H9 (cell line): ENCODE results near the gene PLEKHA5. TPM values are rescaled to one million over a fixed set of nuclear protein-coding genes. Genes with fewer than 3 reads are reported as not detected.

Source experiments
- DNase-seq: peaks from one replicate; pipeline ENCODE4 v3.0.0-alpha.2; 2017
- H2AFZ ChIP-seq: one replicate; pipeline ENCODE4 v1.6.1; 2013; ENCODE audit warnings: mild to moderate bottlenecking, low read length, control low read depth, moderate library complexity
- H2AK5ac ChIP-seq: 2 replicates; pipeline ENCODE4 v1.6.1; 2013; ENCODE audit warnings: low read length, control low read depth, mixed read lengths; ENCODE audit not compliant: insufficient read length
- H2BK120ac ChIP-seq: one replicate; pipeline ENCODE4 v1.6.1; 2013; ENCODE audit warnings: low read depth, mild to moderate bottlenecking, low read length, control low read depth, inconsistent platforms; ENCODE audit not compliant: poor library complexity, severe bottlenecking
- H2BK12ac ChIP-seq: 2 replicates; pipeline ENCODE4 v1.6.1; 2013; ENCODE audit warnings: low read length, control low read depth, mixed read lengths, low read depth; ENCODE audit not compliant: insufficient read length
- H2BK15ac ChIP-seq: 2 replicates; pipeline ENCODE4 v1.6.1; 2013; ENCODE audit warnings: low read depth, low read length, control low read depth
- H2BK20ac ChIP-seq: one replicate; pipeline ENCODE4 v1.6.1; 2013; ENCODE audit warnings: low read depth, mild to moderate bottlenecking, low read length, control low read depth, inconsistent platforms; ENCODE audit not compliant: poor library complexity, severe bottlenecking
- H2BK5ac ChIP-seq: 2 replicates; pipeline ENCODE4 v1.6.1; 2013; ENCODE audit warnings: low read length, control low read depth, mixed read lengths; ENCODE audit not compliant: insufficient read length
- H3K14ac ChIP-seq: 2 replicates; pipeline ENCODE4 v1.6.1; 2013; ENCODE audit warnings: low read length, control low read depth; ENCODE audit not compliant: insufficient read depth
- H3K18ac ChIP-seq: 2 replicates; pipeline ENCODE4 v1.6.1; 2013; ENCODE audit warnings: low read depth, mild to moderate bottlenecking, mixed read lengths, low read length, control low read depth; ENCODE audit not compliant: insufficient read length
- H3K23ac ChIP-seq: 2 replicates; pipeline ENCODE4 v1.6.1; 2013; ENCODE audit warnings: low read length, control low read depth, mixed read lengths, low read depth; ENCODE audit not compliant: insufficient read length
- H3K23me2 ChIP-seq: 2 replicates; pipeline ENCODE4 v1.6.1; 2013; ENCODE audit warnings: low read depth, mild to moderate bottlenecking, mixed read lengths, low read length, control low read depth; ENCODE audit not compliant: insufficient read length, poor library complexity, severe bottlenecking
- H3K27ac ChIP-seq: 2 replicates; pipeline ENCODE4 v1.5.1; 2013; ENCODE audit warnings: low read length, control low read depth, mixed read lengths, low read depth; ENCODE audit not compliant: insufficient read length
- H3K27me3 ChIP-seq: 2 replicates; pipeline ENCODE4 v1.6.1; 2013; ENCODE audit warnings: low read length, control low read depth, inconsistent platforms; ENCODE audit not compliant: insufficient read depth
- H3K4ac ChIP-seq: 2 replicates; pipeline ENCODE4 v1.6.1; 2013; ENCODE audit warnings: low read depth, mild to moderate bottlenecking, control low read depth, inconsistent platforms, low read length, moderate library complexity
- H3K4me1 ChIP-seq: 2 replicates; pipeline ENCODE4 v1.6.1; 2013; ENCODE audit warnings: low read length, control low read depth, inconsistent platforms; ENCODE audit not compliant: insufficient read depth
- H3K4me2 ChIP-seq: 2 replicates; pipeline ENCODE4 v1.6.1; 2013; ENCODE audit warnings: low read length, control low read depth, mixed read lengths; ENCODE audit not compliant: insufficient read length, insufficient read depth
- H3K56ac ChIP-seq: 2 replicates; pipeline ENCODE4 v1.6.1; 2013; ENCODE audit warnings: low read depth, mild to moderate bottlenecking, mixed read lengths, low read length, control low read depth; ENCODE audit not compliant: insufficient read length
- H3K79me1 ChIP-seq: 2 replicates; pipeline ENCODE4 v1.6.1; 2013; ENCODE audit warnings: low read depth, mild to moderate bottlenecking, moderate library complexity, low read length, control low read depth, inconsistent platforms; ENCODE audit not compliant: insufficient read depth, poor library complexity, severe bottlenecking
- H3K79me2 ChIP-seq: 2 replicates; pipeline ENCODE4 v1.6.1; 2013; ENCODE audit warnings: low read length, control low read depth, inconsistent platforms; ENCODE audit not compliant: insufficient read depth
- H3K9ac ChIP-seq: 2 replicates; pipeline ENCODE4 v1.6.1; 2013; ENCODE audit warnings: low read length, control low read depth, mixed read lengths; ENCODE audit not compliant: insufficient read length; ENCODE audit errors: extremely low read depth
- H3K9me3 ChIP-seq: one replicate; pipeline ENCODE4 v1.6.1; 2013; ENCODE audit warnings: low read depth, low read length, inconsistent platforms; ENCODE audit not compliant: control insufficient read depth
- H3T11ph ChIP-seq: one replicate; pipeline ENCODE4 v1.6.1; 2013; ENCODE audit warnings: mild to moderate bottlenecking, low read length, control low read depth, inconsistent platforms
- H4K20me1 ChIP-seq: one replicate; pipeline ENCODE4 v1.6.1; 2013; ENCODE audit not compliant: control insufficient read depth, insufficient read length, insufficient read depth
- H4K5ac ChIP-seq: 2 replicates; pipeline ENCODE4 v1.6.1; 2013; ENCODE audit warnings: low read depth, mild to moderate bottlenecking, mixed read lengths, low read length, control low read depth; ENCODE audit not compliant: insufficient read length
- H4K8ac ChIP-seq: replicated peaks from 2 replicates; pipeline ENCODE4 v1.6.1; 2013; ENCODE audit warnings: low read length, control low read depth, mixed read lengths, low read depth; ENCODE audit not compliant: insufficient read length
- H4K91ac ChIP-seq: 2 replicates; pipeline ENCODE4 v1.6.1; 2013; ENCODE audit warnings: low read depth, mild to moderate bottlenecking, moderate library complexity, mixed read lengths, low read length, control low read depth; ENCODE audit not compliant: insufficient read length
- H3K27ac Mint-ChIP-seq, 3 experiments: 2 replicates in 2 of 3; 3 replicates in 1 of 3; pipeline ENCODE4 v1.8.0; 2020 to 2021; ENCODE audit warnings: mixed read lengths in 3 of 3, mild to moderate bottlenecking in 1 of 3, moderate library complexity in 1 of 3
- H3K27me3 Mint-ChIP-seq: 2 replicates; pipeline ENCODE4 v1.8.0; 2021; ENCODE audit warnings: low read depth, mild to moderate bottlenecking, moderate library complexity, mixed read lengths
- H3K36me3 Mint-ChIP-seq, 3 experiments: 2 replicates in 2 of 3; 3 replicates in 1 of 3; pipeline ENCODE4 v1.8.0; 2020 to 2021; ENCODE audit warnings: low read depth in 3 of 3, mixed read lengths in 3 of 3; ENCODE audit not compliant: insufficient read depth in 1 of 3
- H3K4me1 Mint-ChIP-seq, 2 experiments: 2 replicates each; pipeline ENCODE4 v1.8.0; 2020; ENCODE audit warnings: mixed read lengths in 2 of 2
- H3K4me3 Mint-ChIP-seq, 2 experiments: 2 replicates in 1 of 2; 3 replicates in 1 of 2; pipeline ENCODE4 v1.8.0; 2020 to 2021; ENCODE audit warnings: mild to moderate bottlenecking in 2 of 2, mixed read lengths in 2 of 2, moderate library complexity in 1 of 2
- H3K9me3 Mint-ChIP-seq, 2 experiments: 2 replicates in 1 of 2; 3 replicates in 1 of 2; pipeline ENCODE4 v1.8.0; 2020; ENCODE audit warnings: mild to moderate bottlenecking in 2 of 2, mixed read lengths in 2 of 2, moderate library complexity in 1 of 2
- WGBS: extraction: QIAGEN DNeasy Blood & Tissue Kit; methylation state at CpG from one replicate; pipeline ENCODE4 v1.1.7; 2013; ENCODE audit warnings: missing lambda C conversion rate, low lambda C conversion rate, mixed read lengths; ENCODE audit not compliant: insufficient read length; ENCODE audit errors: extremely low coverage; 5-methylcytosine and 5-hydroxymethylcytosine counted together
- total RNA-seq: library from RNA; stranded (reverse); gene quantifications from 2 replicates; pipeline ENCODE4 v1.2.1, GENCODE V29; 2021
- TF ChIP-seq, protein P1 (sequence below): fragments of 200-600 bp; sonication (generic); conservative IDR thresholded peaks from 3 replicates; pipeline ENCODE4 v1.8.0; 2021; ENCODE audit warnings: antibody characterized with exemption, mild to moderate bottlenecking

The PLEKHA5 gene
- total RNA-seq, 1 experiment from 2014 or later, result 86.7 TPM

DNA sequence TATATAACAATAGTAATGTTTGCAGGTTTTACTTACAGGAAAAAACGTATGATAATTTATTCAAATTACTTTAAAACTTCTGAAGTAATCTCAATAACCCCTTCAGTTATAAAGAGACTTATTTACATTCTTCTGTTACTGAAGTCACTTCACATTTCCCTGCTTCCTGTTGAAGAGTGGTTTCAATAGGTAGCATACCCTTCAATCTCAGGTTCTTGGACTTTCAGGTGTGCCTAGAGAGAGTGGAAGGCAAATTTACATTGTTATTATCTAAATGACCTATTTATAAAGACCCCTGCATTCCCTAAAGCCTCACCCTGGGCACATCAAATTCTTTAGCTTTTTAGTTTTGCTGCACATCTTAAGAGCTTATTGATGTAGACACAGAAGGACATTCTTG, 172.2 kb downstream of the PLEKHA5 start:
- Mint-ChIP-seq H3K36me3 (peaks cover 13 to 61% (median 40%) of the 10 kb centered on the region in 3 experiments; a peak in 6 of 7 replicates), H3K27ac (peak overlapping the region in 1 of 3 experiments; percentile 78; a peak in 2 of 7 replicates), H3K4me3 (no peak overlapping the region), H3K4me1 (peaks cover 2 to 10% of the 10 kb centered on the region in 2 experiments; a peak in 3 of 4 replicates), H3K27me3 (no peaks in the 10 kb centered on the region), H3K9me3 (peaks cover 0 to 8% of the 10 kb centered on the region in 2 experiments; a peak in 1 of 5 replicates)
- Histone ChIP-seq H4K5ac (no peak overlapping the region), H3K18ac (no peak overlapping the region), H3K4me2 (no peak overlapping the region), H3K4me1 (peaks cover 2% of the 10 kb centered on the region; the same call in 1 of the 2 replicates), H3K9me3 (no peaks in the 10 kb centered on the region), H2BK15ac (no peak overlapping the region), H2AK5ac (no peak overlapping the region), H3K56ac (no peak overlapping the region), H4K8ac (no peak overlapping the region), H2BK12ac (no peak overlapping the region), H3K23ac (no peak overlapping the region), H3K27me3 (no peaks in the 10 kb centered on the region), H3K79me1 (no peaks in the 10 kb centered on the region), H2BK120ac (no peak overlapping the region), H2AFZ (no peak overlapping the region), H3K4ac (no peak overlapping the region), H3K79me2 (no peaks in the 10 kb centered on the region), H3T11ph (no peak overlapping the region), H3K23me2 (no peaks in the 10 kb centered on the region), H3K14ac (no peak overlapping the region), H2BK5ac (no peak overlapping the region), H4K91ac (no peak overlapping the region), H3K9ac (no peak overlapping the region), H4K20me1 (no peaks in the 10 kb centered on the region), H2BK20ac (no peak overlapping the region), H3K27ac (no peak overlapping the region)
- TF ChIP-seq, protein P1, sequence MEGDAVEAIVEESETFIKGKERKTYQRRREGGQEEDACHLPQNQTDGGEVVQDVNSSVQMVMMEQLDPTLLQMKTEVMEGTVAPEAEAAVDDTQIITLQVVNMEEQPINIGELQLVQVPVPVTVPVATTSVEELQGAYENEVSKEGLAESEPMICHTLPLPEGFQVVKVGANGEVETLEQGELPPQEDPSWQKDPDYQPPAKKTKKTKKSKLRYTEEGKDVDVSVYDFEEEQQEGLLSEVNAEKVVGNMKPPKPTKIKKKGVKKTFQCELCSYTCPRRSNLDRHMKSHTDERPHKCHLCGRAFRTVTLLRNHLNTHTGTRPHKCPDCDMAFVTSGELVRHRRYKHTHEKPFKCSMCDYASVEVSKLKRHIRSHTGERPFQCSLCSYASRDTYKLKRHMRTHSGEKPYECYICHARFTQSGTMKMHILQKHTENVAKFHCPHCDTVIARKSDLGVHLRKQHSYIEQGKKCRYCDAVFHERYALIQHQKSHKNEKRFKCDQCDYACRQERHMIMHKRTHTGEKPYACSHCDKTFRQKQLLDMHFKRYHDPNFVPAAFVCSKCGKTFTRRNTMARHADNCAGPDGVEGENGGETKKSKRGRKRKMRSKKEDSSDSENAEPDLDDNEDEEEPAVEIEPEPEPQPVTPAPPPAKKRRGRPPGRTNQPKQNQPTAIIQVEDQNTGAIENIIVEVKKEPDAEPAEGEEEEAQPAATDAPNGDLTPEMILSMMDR, result no peak
- whole genome bisulfite sequencing, result no CpG with 5 or more reads among the region's 1 CpG
- no peak for DNase-seq
